ENCODE data around the gene CNOT1.
"Not testable (repeated sequence)": the region's sequence is repeated elsewhere in the genome, so short reads cannot be mapped to it uniquely, and the experiment has no call there.

The CNOT1 gene

DNA sequence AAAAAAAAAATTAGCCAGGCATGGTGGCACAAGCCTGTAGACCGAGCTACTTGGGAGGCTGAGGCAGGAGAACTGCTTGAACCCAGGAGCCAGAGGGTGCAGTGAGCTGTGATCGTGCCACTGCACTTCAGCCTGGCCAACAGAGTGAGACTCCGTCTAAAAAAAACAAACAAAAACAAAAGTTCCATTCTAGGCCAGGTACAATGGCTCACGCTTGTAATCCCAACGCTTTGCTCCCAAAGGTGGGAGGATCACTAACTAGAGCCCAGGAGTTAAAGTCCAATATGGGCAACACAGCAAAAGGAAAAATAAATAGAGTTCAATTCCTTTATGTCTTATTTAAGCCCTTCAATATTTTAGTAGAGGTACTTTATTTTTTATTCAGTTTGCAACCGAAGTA is 47.5 kb downstream of the CNOT1 start:
- DNase-seq (ENCODE audit: low read depth) = no peak

DNA sequence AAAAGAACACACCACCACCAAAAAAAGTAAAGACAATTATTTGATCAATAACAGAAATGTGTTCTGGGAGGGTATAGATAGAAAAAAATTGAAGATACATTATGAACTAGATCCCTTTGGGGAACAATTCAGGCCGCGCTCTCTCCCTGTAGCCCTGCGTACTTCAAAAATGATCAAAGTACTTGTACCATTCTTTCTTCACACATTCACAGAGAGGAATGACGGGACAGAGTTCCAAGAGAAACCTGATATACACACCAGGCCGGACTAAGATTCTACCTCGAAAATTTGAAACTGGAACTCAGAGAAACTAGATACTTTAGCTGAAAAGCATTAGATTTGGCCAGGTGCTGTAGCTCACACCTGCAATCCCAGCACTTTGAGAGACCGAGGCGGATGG is 50.0 kb downstream of the CNOT1 start:
- no peak for DNase-seq (ENCODE audit: low read depth)

DNA sequence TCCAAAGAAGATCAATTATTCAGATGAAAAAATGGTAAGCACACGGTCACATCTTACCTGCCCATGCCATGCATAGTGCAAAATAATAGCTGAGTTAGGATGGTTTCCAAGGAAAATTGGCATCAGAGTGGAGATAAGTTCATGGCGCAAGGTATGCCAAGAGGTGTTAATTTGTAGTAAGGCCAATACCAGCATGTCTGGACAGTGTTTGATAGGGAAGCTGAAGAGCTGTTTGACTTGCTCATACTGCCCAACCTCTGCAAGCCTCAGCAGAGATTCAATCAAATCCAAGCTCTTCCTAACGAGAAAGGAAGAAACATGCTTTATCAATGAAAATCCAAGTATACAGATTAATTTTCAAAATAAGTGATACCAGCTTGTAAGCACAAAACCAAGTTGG is 51.0 kb downstream of the CNOT1 start:
- no peak for DNase-seq (ENCODE audit: low read depth)

DNA sequence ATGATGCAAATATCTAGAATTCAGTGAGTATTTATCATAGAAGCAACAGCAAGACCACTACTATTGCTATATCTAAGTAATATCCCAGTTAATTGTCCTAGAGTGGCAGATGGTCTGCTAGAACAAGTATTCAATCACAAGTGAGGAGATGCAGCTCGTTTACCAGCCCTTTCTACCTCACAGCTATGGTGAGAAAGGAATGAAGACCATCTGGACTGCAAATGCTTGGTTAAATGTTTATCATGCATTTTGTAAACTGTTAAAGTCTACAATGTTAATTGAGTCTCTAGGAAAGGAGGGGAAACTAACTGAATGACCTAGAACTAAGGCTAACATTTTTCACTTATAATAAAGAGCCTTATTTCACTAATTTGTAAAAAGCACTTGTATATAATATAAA is 52.5 kb downstream of the CNOT1 start:
- no peak for DNase-seq (ENCODE audit: low read depth)

DNA sequence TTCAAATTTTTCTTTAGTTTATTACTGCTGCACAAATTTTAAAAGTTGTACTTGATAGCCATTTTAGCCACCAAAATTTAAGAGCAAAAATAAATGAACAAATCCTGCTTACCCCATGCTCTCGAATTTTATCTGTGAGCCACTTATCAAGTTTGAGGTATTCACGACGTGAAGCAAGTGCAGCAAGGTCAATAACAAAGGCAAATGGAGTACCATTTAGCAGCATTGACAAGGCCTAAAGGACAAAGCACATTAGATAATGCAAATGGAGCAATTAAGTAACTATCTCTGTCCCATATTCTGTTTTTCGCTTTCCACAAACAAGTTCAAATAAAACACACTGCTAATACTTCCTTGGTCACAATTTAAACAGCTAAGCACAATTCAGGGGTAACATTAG is 54.7 kb downstream of the CNOT1 start:
- DNase-seq (ENCODE audit: low read depth) = no peak

DNA sequence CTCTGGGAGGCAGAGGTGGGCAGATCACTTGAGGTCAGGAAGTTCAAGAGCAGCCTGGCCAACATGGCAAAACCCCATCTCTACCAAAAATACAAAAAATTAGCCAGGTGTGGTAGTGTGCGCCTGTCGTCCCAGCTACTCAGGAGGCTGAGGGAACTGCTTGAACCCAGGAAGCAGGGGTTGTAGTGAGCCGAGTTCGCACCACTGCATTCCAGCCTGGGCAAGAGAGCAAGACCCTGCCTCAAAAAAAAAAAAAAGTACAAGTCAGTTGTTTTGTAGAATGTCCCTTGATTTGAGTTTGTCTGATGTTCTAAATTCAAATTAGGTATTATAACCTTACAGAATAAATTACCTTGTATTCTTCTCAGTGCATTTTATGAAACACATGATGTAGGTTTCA is 63.9 kb downstream of the CNOT1 start:
- DNase-seq (ENCODE audit: low read depth) = not testable (repeated sequence)

DNA sequence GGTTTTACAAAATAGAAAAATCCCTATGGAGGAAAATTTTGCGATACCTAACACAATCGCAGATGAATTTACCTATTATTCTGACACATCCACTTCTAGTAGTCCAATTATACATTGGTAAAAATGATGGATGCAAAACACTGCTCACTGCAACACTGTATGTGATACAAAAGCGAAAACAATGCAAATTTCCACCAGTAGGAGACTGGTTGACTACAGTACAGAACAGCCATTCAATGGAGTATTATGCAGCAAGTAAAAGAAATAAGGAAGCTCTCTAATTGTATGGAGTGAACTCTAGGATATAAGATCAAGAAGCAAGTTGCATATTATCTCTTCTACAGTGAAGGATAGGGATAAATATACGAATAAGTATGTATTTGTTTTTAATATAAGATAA is 65.9 kb downstream of the CNOT1 start:
- no peak for DNase-seq (ENCODE audit: low read depth)

DNA sequence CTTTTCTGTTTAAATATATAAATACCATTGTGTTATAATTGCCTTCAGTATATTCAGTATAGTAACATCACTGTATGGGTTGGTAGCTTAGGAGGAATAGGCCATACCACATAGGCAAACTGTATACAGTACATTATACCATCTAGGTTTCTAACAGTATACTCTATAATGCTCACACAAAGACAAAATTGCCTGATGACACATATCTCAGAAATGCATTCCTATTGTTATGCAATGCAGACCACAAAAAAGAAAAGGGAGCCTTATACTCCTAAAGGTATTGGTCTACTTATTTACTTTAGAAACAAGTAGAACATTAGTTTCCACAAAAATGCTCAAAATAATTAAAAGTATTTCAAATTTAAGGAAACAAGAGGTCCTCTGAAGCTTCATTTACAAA is 66.4 kb downstream of the CNOT1 start:
- DNase-seq (ENCODE audit: low read depth) = peak; percentile 1

DNA sequence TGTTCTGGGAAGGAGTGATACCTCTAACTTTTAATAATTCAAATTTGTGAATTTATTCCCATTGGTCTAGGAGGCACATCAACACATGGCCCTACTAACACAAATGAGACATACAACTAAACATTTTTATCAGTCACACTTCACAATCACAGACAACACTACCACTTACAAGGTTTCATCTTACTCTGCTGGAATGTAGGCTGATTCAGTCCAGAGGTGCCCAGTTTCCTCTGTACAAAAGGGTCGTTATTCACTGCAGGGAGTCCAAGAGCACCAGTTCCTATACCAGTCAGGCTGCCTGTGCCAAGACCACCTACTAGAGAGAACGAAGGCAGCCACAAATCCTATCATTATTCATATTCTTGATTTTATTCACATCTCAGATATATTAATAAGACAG is 72.9 kb downstream of the CNOT1 start:
- no peak for DNase-seq (ENCODE audit: low read depth)

DNA sequence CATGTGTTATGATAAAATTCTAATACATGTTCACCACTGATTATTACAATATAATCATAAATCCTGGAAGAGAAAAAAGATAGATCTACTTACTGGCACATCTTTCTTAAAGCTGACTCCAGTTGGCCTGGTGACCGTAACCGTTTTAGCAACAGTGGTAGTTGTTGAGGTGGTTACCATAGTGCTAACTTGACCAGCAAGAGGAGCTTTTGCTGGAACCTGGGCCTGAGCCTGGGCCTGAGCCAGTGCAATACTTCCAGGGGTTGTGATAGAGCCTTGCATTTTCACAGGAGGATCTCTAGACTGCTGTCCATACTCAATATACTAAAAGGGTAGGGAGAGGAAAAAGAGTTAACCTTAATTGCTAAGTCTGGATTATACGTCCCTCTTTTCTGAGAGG is 78.1 kb downstream of the CNOT1 start:
- DNase-seq (ENCODE audit: low read depth) = no peak

DNA sequence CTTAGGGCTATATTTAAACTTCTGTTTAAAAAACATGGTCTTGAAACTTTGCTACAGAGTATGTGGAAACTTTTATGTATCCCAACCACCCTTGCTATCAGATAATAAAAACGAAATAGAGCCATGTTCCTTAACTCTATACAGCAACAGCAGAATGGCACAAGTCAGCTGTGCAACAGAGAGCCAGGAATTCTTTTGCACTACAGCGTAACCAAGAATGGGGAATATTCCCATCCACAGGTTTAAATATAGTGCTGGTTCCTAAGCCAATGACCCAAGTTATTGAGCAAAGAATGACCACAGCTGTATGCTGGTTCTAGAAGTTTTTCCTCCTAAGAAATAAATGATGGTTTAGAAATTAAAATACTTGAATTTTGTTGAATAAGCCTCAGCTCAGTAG is 81.2 kb downstream of the CNOT1 start:
- no peak for DNase-seq (ENCODE audit: low read depth)

DNA sequence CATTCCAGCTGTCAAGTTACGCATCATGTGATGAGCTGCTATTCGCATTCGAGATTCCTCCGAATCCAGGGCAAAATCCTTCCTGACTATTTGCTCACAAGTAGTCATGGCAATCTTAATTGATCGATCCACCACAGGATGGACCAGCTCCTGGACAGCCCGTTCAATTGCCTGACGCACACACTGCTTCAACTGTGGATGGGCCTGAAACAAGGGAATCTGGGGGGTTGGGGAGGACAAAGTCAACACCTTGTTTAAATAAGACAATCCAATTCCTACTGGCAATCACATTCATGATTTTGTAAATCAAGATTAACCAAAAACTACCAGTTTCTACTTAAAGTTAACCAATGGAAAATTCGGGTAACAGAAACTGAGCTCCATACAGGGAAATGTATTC is 85.9 kb downstream of the CNOT1 start:
- no peak for DNase-seq (ENCODE audit: low read depth)

DNA sequence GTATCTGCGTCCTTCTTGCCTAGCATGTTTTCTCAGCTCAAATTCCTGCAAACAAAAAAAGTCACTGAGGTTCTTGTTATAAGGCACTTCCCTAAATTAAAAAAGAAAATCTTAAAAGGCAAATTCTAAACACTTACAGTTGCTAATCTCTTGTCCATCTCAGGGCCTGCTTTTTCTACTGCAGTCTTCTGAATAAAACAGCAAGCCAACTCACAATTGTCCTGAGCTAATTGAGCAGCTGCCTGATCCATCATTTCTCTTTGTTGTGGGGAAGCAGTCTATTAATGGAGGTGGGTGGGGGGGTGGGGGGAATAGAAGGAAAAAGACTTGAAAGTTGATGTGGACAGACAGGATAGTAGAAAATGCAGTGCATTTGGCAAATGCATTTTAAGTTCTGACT is 87.3 kb downstream of the CNOT1 start:
- DNase-seq (ENCODE audit: low read depth) = no peak

DNA sequence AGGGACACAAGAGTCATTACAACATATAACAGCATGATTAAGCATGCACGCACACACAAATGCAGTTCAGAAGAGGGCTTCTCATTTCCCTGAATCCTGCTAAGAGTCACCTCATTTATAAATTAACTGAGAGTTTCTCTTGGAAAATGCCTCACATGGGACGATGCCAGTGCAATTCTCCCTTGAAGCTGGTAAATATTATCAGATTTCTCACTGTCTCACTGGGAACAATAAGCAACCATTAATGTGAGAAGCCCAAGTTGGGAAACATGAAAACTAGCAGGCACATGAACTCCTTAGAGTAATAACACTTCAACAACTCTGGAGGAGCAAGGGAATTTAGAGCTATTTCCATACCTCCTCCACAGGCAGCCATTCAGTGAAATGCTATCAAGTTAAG is 87.9 kb downstream of the CNOT1 start:
- no peak for DNase-seq (ENCODE audit: low read depth)

DNA sequence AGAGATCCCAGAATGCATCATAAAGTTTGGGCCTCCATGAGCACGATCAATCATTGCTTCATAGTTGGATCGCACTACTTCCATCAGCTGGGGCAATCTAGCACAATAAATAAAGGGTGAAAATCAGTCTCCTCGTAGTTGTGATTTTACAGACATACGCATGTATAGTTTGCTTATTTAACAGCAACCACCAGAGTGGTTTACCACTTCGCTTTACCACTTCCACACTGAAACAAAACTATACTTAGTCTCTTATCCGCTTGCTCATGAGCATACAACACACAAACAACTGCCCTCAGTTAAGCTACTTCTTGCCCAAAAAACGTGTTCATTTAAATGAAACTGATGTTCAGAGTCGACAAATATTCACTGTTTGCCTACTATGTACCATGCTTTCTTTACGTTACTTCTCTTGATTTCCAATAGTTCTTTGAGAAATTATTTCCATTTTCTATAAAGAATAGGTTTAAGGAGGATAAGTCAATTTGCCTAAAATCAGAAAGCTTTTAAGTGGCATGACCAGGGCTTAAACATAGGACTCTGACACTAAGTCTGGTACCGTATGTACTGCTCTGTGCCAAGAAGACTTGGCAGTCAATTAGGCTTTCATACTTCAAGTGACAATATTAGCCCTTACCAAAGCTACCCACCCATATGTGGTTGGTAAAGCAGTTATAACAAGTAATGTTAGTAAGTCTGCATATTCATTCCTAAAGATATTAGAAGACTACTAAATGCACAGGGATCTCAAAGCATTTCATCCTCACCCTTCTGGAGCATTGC is 92.3 kb downstream of the CNOT1 start:
- DNase-seq (ENCODE audit: low read depth) = no peak

DNA sequence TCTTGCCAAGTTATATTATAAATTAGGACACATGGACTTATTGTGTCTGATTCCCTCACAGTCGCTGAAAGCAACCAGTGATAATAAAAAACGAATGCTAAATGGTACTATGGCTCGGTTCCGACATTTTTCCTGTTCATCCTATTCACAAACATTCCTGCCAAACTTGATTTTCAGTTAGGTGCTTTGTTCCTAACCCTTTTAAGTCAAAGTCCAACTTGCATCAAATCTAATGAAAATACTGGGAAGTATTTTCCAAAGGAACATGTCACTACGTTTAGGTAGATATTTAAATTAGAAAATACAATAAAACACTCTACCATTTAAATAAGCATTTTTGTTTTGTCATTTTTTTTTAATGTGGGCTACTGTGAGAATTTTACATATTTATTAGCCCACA is 93.3 kb downstream of the CNOT1 start:
- no peak for DNase-seq (ENCODE audit: low read depth)

DNA sequence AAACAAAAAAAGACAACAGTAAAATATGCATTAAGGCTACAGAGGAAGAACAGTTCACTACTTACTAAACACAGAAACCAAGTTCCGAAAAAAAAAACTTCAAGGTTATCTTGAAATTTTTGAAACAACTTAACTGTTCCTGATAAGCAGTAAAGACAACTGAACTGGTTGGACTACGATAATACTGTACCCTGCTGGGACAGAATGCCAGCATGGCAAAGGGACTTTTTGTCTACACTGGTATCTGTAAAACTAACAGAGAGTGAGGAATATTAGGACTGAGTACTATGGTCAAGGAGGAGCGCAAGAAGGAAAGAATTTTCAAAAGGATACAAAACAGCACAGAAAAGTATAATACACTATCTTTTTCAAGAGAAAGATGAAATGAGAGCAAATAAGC is 94.5 kb downstream of the CNOT1 start:
- no peak for DNase-seq (ENCODE audit: low read depth)

DNA sequence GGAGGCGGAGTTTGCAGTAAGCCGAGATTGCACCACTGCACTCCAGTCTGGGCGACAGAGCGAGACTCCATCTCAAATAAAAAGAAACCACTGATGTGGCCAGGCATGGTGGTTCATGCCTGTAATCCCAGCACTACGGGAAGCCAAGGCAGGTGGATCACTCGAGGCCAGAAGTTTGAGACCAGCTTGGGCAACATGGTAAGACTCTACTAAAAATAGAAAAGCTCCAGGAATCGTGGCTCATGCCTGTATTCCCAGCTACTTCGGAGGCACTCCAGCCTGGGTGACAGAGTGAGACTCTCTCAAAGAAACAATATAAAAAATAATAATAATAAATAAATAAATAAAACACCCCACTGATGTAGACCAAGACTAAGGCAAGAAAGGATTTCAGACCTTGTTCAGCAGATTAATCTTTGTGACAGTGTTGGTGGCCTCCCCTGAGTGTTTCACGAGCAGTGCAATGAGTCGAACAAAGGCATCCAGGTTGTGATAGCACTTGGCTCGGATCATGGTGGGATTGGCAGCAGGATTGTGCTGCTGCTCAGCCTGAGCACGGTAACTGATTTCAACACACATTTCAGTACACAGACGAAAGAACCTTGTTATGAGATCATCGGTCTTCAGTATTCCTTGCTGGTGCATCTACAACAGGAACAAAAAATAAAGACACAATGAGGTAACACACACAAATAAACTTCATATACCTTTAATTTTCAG is 95.7 kb downstream of the CNOT1 start:
- no peak for DNase-seq (ENCODE audit: low read depth)

DNA sequence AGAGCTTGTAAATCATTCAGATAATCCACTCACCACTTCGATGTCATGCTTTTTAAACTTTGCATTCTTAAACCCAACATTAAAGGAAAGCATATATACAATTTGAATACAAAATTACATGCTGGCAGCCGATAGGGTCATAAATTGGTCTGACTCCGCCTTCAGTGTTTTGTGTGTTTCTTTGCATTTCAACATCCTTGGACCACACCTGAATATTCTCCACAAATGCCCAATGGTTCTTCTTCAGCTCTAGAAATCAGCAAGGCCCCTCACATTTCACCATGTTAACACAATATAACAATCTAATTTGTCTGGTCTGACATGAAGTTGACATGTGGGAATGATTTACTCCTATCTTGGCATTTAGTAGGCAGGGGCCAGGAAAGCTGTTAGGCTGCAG is 97.2 kb downstream of the CNOT1 start:
- no peak for DNase-seq (ENCODE audit: low read depth)

DNA sequence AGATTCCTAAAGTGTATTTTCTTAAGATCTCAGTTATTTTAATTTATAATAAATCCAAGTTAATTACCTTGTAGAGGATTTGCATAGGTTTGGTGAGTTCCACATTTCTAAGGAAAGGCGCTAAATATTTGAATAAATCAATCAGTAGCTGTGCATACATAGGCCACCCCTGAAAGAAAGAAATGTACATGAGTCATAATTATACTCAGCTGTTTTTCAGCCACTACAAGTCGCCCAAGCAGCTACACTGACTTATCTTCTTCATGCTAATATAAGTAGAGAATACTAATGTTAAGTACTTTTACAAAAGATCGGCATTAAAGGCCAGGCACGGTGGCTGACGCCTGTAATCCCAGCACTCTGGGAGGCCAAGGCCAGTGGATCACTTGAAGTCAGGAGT is 99.4 kb downstream of the CNOT1 start:
- no peak for DNase-seq (ENCODE audit: low read depth)

DNA sequence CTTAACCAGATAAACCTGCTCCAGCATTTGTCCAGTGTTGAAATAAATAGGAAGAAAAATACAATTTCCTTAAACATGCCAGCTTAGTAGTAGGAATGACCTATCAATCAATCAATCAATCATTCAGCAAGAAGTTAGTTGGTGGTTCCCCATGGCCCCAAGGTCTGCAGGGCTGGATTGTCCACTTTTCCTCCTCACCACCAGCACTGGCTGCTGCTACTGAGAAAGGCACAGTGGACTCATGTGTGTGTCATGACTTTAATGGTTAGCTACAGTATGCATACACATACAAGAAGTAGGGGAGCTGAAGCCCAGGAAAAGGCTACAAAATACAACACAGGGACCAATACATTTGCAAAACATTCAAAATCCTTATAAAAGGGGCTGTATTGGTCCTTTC is 109.9 kb downstream of the CNOT1 start:
- DNase-seq (ENCODE audit: low read depth) = no peak

DNA sequence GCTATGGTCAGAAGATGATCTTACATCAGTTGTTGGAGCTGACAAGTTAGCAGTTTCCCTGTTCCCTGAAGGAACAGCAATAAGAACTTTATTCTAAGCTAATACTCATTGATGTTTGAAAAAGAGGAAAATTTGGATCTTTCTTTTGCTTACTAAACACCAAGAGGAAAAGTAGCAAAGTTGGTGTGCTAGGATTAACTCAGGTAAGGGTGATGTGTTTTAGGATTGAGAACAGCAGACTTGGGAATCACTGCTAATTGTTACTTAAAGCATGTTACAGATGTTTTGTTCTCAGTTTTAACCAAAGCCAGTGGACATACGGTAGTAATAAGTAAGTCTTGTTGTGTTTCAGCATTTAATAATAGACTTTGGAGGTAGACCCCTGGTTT is 110.7 kb downstream of the CNOT1 start:
- DNase-seq (ENCODE audit: low read depth) = no peak

DNA sequence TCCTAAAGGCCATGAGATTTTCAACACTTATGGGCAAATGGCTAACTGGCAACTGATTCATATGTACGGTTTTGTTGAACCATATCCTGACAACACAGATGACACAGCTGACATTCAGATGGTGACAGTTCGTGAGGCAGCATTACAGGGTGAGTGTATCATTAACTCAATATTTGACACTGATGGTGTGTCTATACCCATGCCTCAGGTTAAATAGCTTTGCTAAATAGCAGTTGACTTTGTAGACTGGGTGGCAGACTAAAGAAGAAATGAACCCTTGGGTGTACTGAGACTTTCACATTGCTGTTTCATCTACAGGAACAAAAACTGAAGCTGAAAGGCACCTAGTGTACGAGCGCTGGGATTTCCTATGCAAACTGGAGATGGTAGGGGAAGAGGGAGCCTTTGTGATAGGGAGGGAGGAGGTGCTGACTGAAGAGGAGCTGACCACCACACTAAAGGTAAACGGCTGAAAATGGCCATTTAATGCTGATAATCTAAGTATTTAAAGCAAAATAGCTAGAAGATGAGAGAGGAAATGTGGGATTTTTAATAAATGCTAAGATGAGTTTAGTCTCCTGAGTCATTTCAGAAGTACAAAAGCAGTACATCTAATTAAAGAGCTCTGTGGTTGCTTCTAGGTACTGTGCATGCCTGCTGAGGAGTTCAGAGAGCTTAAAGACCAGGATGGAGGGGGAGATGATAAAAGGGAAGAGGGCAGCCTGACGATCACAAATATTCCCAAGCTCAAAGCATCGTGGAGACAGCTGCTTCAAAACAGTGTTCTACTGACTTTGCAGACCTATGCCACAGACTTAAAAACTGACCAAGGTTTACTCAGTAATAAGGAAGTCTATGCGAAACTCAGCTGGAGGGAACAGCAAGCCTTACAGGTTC is 111.3 kb downstream of the CNOT1 start:
- DNase-seq (ENCODE audit: low read depth) = no peak

All from fibroblast of the conjunctiva (primary cell).